GM12878 (cell line): Measurements from ENCODE around the gene SNX19. TPM values are rescaled to one million over a fixed set of nuclear protein-coding genes. Genes with fewer than 3 reads are reported as not detected.

Experiments
- ATAC-seq: fragments of 200-7000 bp; cut with Tn5 transposase; 3 replicates; pipeline ENCODE4 v1.9.1; 2020; ENCODE audit warnings: mild to moderate bottlenecking, moderate library complexity
- BruUV-seq: library from RNA; stranded (reverse); fragments of 400-500 nt; replicated peaks from 2 replicates; lab custom pipeline; 2021; lab: Mats Ljungman, UMichigan
- CTCF ChIA-PET: fragments of 300-600 bp; sonication (Branson Sonifier 250); formaldehyde crosslinking; extraction: SDS; loops from one replicate; lab custom pipeline; 2021; ENCODE audit warnings: inconsistent platforms; lab: Yijun Ruan, JAX
- POLR2A ChIA-PET: fragments of 350-600 bp; formaldehyde crosslinking; extraction: SDS; loops from one replicate; lab custom pipeline; 2021; ENCODE audit warnings: inconsistent platforms; lab: Charles Lee
- RAD21 ChIA-PET: fragments of 300-600 bp; sonication (Branson Sonifier 250); formaldehyde crosslinking; loops from one replicate; lab custom pipeline; 2023; ENCODE audit warnings: antibody characterized with exemption; ENCODE audit not compliant: unreplicated experiment; lab: Charles Lee
- SMC1A ChIA-PET: fragments of 300-600 bp; sonication (Branson Sonifier 250); formaldehyde crosslinking; loops from one replicate; lab custom pipeline; 2023; ENCODE audit not compliant: unreplicated experiment, uncharacterized antibody; lab: Charles Lee
- DNase-seq: peaks from one replicate; pipeline ENCODE4 v3.0.0-alpha.2; 2011; ENCODE audit warnings: low read depth, low spot score
- FAIRE-seq: peaks from 3 replicates; lab custom pipeline; 2011; peaks lifted over from hg19 to GRCh38; lab: Jason Lieb, UNC
- H2AFZ ChIP-seq: 2 replicates; pipeline ENCODE4 v1.6.0; 2011; ENCODE audit warnings: low read depth, low read length, control low read depth; ENCODE audit not compliant: control insufficient read depth
- H3K27ac ChIP-seq: 2 replicates; pipeline ENCODE4 v1.5.1; 2011; ENCODE audit warnings: control low read depth; ENCODE audit not compliant: control insufficient read depth, insufficient read depth
- H3K27me3 ChIP-seq, 2 experiments: replicated peaks in 1 of 2; 2 replicates each; pipeline versions ENCODE4 v1.6.0 to v1.6.1; 2011; ENCODE audit warnings: low read length in 1 of 2; ENCODE audit not compliant: control insufficient read depth in 2 of 2, insufficient read depth in 2 of 2
- H3K36me3 ChIP-seq, 2 experiments: 2 replicates each; pipeline ENCODE4 v1.5.1; 2011; ENCODE audit warnings: low read length in 1 of 2; ENCODE audit not compliant: control insufficient read depth in 2 of 2, insufficient read depth in 2 of 2
- H3K4me1 ChIP-seq: 2 replicates; pipeline ENCODE4 v1.6.1; 2011; ENCODE audit warnings: mild to moderate bottlenecking, low read length, moderate library complexity, mixed read lengths; ENCODE audit not compliant: control insufficient read depth, insufficient read depth
- H3K4me2 ChIP-seq: 2 replicates; pipeline ENCODE4 v1.6.0; 2011; ENCODE audit warnings: control low read depth; ENCODE audit not compliant: control insufficient read depth, insufficient read depth
- H3K4me3 ChIP-seq: fragments of 200-600 bp; sonication (generic); 2 replicates; pipeline ENCODE4 v1.5.1; 2016
- H3K79me2 ChIP-seq: 2 replicates; pipeline ENCODE4 v1.6.0; 2011; ENCODE audit warnings: low read length; ENCODE audit not compliant: control insufficient read depth, insufficient read depth
- H3K9ac ChIP-seq: 2 replicates; pipeline ENCODE4 v1.8.0; 2011; ENCODE audit warnings: low read length, control low read depth, mixed read lengths; ENCODE audit not compliant: control insufficient read depth, insufficient read depth
- H3K9me3 ChIP-seq: replicated peaks from 3 replicates; pipeline ENCODE4 v1.5.1; 2011; ENCODE audit warnings: mild to moderate bottlenecking, low read length; ENCODE audit not compliant: control insufficient read depth, insufficient read depth
- H4K20me1 ChIP-seq: 2 replicates; pipeline ENCODE4 v1.6.0; 2011; ENCODE audit not compliant: control insufficient read depth, insufficient read depth
- CTCF ChIP-seq, 3 experiments: IDR thresholded peaks in 2 of 3; conservative IDR thresholded peaks in 1 of 3; 2 replicates each; pipeline ENCODE4 v1.5.1; 2011; ENCODE audit warnings: low read depth in 3 of 3, low read length in 3 of 3, mild to moderate bottlenecking in 3 of 3, control low read depth in 2 of 3, moderate library complexity in 2 of 3, inconsistent platforms in 1 of 3, mixed read lengths in 1 of 3; ENCODE audit not compliant: control insufficient read depth in 2 of 3, insufficient read depth in 1 of 3; ENCODE audit errors: extremely low read depth in 1 of 3
- EED ChIP-seq: sonication (generic); IDR thresholded peaks from 2 replicates; pipeline ENCODE4 v1.6.1; 2016; ENCODE audit warnings: antibody characterized with exemption, low read depth
- JUNB ChIP-seq: IDR thresholded peaks from 2 replicates; pipeline ENCODE4 v1.6.1; 2016; ENCODE audit warnings: antibody characterized with exemption, mild to moderate bottlenecking
- RAD21 ChIP-seq: IDR thresholded peaks from 2 replicates; pipeline ENCODE4 v1.6.1; 2011; ENCODE audit warnings: mild to moderate bottlenecking, low read depth, low read length, moderate library complexity; ENCODE audit not compliant: insufficient read depth
- SMC3 ChIP-seq: IDR thresholded peaks from 2 replicates; pipeline ENCODE4 v1.6.1; 2011; ENCODE audit warnings: low read length, improper control_type of control experiment, borderline replicate concordance
- WGBS: methylation state at CpG from one replicate; pipeline ENCODE4 v1.1.6; 2016; ENCODE audit warnings: low lambda C conversion rate; ENCODE audit not compliant: insufficient replicate concordance, insufficient coverage; ENCODE audit errors: missing lambda C conversion rate; 5-methylcytosine and 5-hydroxymethylcytosine counted together
- in situ Hi-C: fragments of 300-500 bp; cut with MboI; formaldehyde crosslinking; loops from 9 replicates; pipeline ENCODE4 v1.14.3; 2018; ENCODE audit warnings: mixed read lengths
- intact Hi-C: fragments of 100-400 bp; cut with micrococcal nuclease; formaldehyde crosslinking; loops from one replicate; pipeline ENCODE4 v1.14.2; 2022; ENCODE audit not compliant: unreplicated experiment
- polyA plus RNA-seq, 11 experiments: library from polyadenylated mRNA; depleted of rRNA in 4 of 11; unstranded in 6 of 11; stranded (reverse) in 5 of 11; fragments of >200 nt; fragmentation: Nextera tagmentation in 4 of 11; fragmentation: Illumina TruSeq in 1 of 11; extraction: Ambion mirVana in 4 of 11; extraction: Trizol in 1 of 11; gene quantifications; 1 replicate in 1 of 11; 2 replicates in 10 of 11; pipeline versions ENCODE4 v1.2.1 to v1.2.3, GENCODE V29; 2011 to 2016; ENCODE audit warnings: inconsistent platforms in 2 of 11, missing spikeins in 2 of 11, low read depth in 1 of 11
- total RNA-seq, 4 experiments: library from RNA; depleted of rRNA in 3 of 4; stranded (reverse); fragments of >200 nt in 3 of 4; fragmentation: Illumina TruSeq in 1 of 4; extraction: Trizol in 1 of 4; gene quantifications; 2 replicates each; pipeline versions ENCODE4 v1.2.1 to v1.2.3, GENCODE V29; 2013 to 2021

SNX19 gene
- total and polyA plus RNA-seq, 10 of the 15 experiments (the other 5 are each of a cell fraction or from before 2014, with no cell fraction given), result 3.0 to 46.9 (median 30.4) TPM

DNA sequence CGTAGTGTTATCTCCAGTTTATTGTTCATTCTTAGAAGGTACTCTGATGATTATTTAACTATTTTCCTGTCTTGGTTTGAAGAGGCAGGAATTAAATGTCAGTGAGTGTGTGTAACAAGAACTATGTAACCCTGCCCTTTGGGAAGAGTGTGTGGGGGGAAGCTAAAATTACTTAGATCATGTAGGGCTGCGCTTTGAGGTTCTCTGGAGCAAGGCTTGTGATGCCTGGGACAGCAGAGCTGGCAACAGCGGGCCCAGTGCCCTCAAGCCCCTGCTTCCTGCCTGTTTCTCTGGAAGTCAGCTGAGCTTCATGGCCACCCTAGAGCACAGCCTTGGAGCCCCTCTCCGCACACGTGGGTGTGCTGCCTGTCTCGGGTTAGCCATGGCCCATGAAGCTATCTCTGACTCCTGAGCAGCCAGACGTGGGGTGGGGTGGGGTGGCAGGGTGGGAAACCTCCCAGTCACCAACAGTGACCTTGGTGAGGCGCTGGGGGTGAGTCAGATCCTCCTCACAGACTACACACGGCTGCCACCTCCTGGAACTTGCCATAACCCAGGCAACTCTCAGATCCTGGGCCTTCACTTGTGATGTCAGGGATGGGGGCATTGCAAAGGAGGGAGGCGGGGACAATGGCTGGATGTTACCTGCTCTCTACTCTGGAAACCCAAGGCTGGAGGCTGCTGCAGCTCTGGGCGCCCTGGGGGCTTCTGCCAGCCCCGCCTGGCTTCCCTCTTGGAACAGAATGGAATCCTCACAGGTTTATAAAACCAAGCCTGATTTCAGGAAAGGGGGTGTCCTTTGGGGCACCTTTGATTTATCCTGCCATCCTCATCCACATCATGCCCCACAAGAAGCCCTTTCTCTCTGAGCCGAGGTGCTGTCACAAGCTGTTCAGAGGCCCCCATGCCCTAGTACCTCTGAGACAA, 88.6 kb downstream of the SNX19 start:
- Histone ChIP-seq H3K79me2 (no peaks in the 10 kb centered on the region), H3K9ac (no peak overlapping the region), H3K36me3 (no peaks in the 10 kb centered on the region), H3K4me1 (no peaks in the 10 kb centered on the region), H2AFZ (no peak overlapping the region)
- in situ Hi-C loops, result no loop called here
- BruUV-seq, result no TSS peak
- DNase-seq, result no peak
- WGBS, result 10% methylated on average over 13 of the region's 13 CpGs
- TF ChIP-seq RAD21, result peak; percentile 50
- TF ChIP-seq JUNB, result no peak
- TF ChIP-seq CTCF (IDR thresholded peaks at IDR 0.05 in 2 of 3, conservative IDR thresholded peaks at IDR 0.05 in 1 of 3; ENCODE audit: control insufficient read depth in 2 of 3, extremely low read depth in 1 of 3, insufficient read depth in 1 of 3, low read depth in 3 of 3, low read length in 3 of 3), result peak; percentile 30 to 45 (median 34); a peak in 4 of 6 replicates
- TF ChIP-seq SMC3, result peak; percentile 68; the same call in 1 of the 2 replicates
- TF ChIP-seq EED, result no peak
- TF ChIP-seq, all 136 proteins: peak for 3
- ChIA-PET POLR2A (no interaction called here), SMC1A (interaction anchor here (0.6 to 2.3 kb wide), 4 partner anchors 31 to 390 kb away, joined by 3 to 9 read pairs (median 4); no protein-coding TSS in a partner anchor), RAD21 (interaction anchor here (0.7 to 2.0 kb wide), 4 partner anchors 31 to 396 kb away, joined by 3 to 4 read pairs (median 4); no protein-coding TSS in a partner anchor), CTCF (interaction anchor here (0.7 to 4.3 kb wide), 9 partner anchors 11 to 396 kb away, joined by 3 to 17 read pairs (median 4); no protein-coding TSS in a partner anchor)
- Histone ChIP-seq H3K27ac (no peak overlapping the region), H3K9me3 (no peaks in the 10 kb centered on the region), H3K4me2 (no peak overlapping the region), H4K20me1 (no peaks in the 10 kb centered on the region), H3K27me3 (peaks cover 0 to 5% of the 10 kb centered on the region in 2 experiments; a peak in 2 of 4 replicates), H3K4me3 (no peak overlapping the region)
- ATAC-seq (peak; percentile 73), FAIRE-seq (no peak)
- intact Hi-C loops, result loop anchor here (1.0 kb wide), 1 partner anchor 392 kb away; no protein-coding TSS in a partner anchor
